Adrenal gland (tissue), 12 donors: ENCODE data around the gene SFRP5. TPM values are rescaled to one million over a fixed set of nuclear protein-coding genes. Genes with fewer than 3 reads are reported as not detected.
A peak's percentile ranks its signal among the peaks of the same experiment; 100 is the strongest.

Experiments used
- DNase-seq, 7 donors: peaks; one replicate each; pipeline ENCODE4 v3.0.0-alpha.2; 2019 to 2020
- H3K27ac ChIP-seq, 5 donors: fragments of 200-600 bp; sonication (generic) in 4 of 5; 1 replicate in 3 of 5; 2 replicates in 2 of 5; pipeline versions ENCODE4 v1.5.1 to v1.8.0; 2016 to 2020; ENCODE audit warnings: mild to moderate bottlenecking in 1 of 5
- H3K27me3 ChIP-seq: fragments of 200-600 bp; 2 replicates; pipeline ENCODE4 v1.8.0; 2021
- H3K36me3 ChIP-seq, 2 donors: fragments of 200-600 bp; replicated peaks in 1 of 2; 1 replicate in 1 of 2; 2 replicates in 1 of 2; pipeline versions ENCODE4 v1.5.1 to v1.8.0; 2018 to 2022
- H3K4me1 ChIP-seq, 2 donors: fragments of 200-600 bp; replicated peaks in 1 of 2; 1 replicate in 1 of 2; 2 replicates in 1 of 2; pipeline versions ENCODE4 v1.5.1 to v1.8.0; 2018 to 2021
- H3K4me3 ChIP-seq, 4 donors: fragments of 200-600 bp; sonication (generic) in 3 of 4; one replicate each; pipeline ENCODE4 v1.5.1; 2016 to 2018
- H3K9me3 ChIP-seq, 3 donors: fragments of 200-600 bp; sonication (generic) in 1 of 3; replicated peaks in 1 of 3; 1 replicate in 2 of 3; 2 replicates in 1 of 3; pipeline versions ENCODE4 v1.5.1 to v1.8.0; 2016 to 2021
- CTCF ChIP-seq, 6 experiments: fragments of 450-650 bp in 4 of 6; fragments of 200-600 bp in 2 of 6; sonication (generic) in 1 of 6; IDR thresholded peaks; 1 replicate in 5 of 6; 2 replicates in 1 of 6; pipeline versions ENCODE4 v1.5.1 to v1.8.0; 2016 to 2021; ENCODE audit warnings: antibody characterized with exemption in 6 of 6, mild to moderate bottlenecking in 2 of 6, moderate library complexity in 1 of 6
- POLR2A ChIP-seq, 2 donors: fragments of 450-650 bp; IDR thresholded peaks; one replicate each; pipeline ENCODE4 v1.6.1; 2017; ENCODE audit warnings: antibody characterized with exemption in 2 of 2, mild to moderate bottlenecking in 2 of 2, moderate library complexity in 1 of 2
- WGBS, 4 donors: extraction: QIAGEN DNeasy Blood & Tissue Kit in 2 of 4; methylation state at CpG; one replicate each; pipeline versions ENCODE4 v1.1.5 to v1.1.7; 2013 to 2017; 5-methylcytosine and 5-hydroxymethylcytosine counted together
- intact Hi-C, 2 donors: fragments of 100-400 bp; cut with DNase I; formaldehyde crosslinking; loops; one replicate each; pipeline versions ENCODE4 v1.14.1 to v1.15.0; 2022 to 2023
- polyA plus RNA-seq, 3 donors: library from polyadenylated mRNA; stranded (reverse); fragments of 200-250 nt in 2 of 3; fragments of 350-450 nt in 1 of 3; fragmentation: Illumina TruSeq in 1 of 3; extraction: RNeasy Lipid Tissue Mini Kit (QIAGEN cat#74804) in 1 of 3; gene quantifications; one replicate each; pipeline ENCODE4 v1.2.3, GENCODE V29; 2013 to 2014
- total RNA-seq, 9 donors: library from RNA; depleted of rRNA in 4 of 9; stranded (reverse); fragments of >200 nt in 4 of 9; fragments of 120-200 nt in 1 of 9; fragmentation: NEBNext Ultra II Directional in 1 of 9; extraction: Animal tissue kit (Norgen Biotek cat#: 25700) in 1 of 9; gene quantifications; one replicate each; pipeline versions ENCODE4 v1.1.0 to v1.2.4, GENCODE V29; 2013 to 2023
- donor health status: healthy with polysubstance abuse.
- donor health status: Bipolar disorder and iron deficiency.
- donor health status: DM: yes; HTN: yes; CAD: no.
- donor health status: DM: no; HTN: no; CAD: no.
- donor health status: DM: no; HTN: no; CAD: no.
- donor health status: DM: yes; HTN: yes; CAD: no.

The SFRP5 gene
- total and polyA plus RNA-seq, 12 donors, result 0.22 to 43.4 (median 5.2) TPM

DNA sequence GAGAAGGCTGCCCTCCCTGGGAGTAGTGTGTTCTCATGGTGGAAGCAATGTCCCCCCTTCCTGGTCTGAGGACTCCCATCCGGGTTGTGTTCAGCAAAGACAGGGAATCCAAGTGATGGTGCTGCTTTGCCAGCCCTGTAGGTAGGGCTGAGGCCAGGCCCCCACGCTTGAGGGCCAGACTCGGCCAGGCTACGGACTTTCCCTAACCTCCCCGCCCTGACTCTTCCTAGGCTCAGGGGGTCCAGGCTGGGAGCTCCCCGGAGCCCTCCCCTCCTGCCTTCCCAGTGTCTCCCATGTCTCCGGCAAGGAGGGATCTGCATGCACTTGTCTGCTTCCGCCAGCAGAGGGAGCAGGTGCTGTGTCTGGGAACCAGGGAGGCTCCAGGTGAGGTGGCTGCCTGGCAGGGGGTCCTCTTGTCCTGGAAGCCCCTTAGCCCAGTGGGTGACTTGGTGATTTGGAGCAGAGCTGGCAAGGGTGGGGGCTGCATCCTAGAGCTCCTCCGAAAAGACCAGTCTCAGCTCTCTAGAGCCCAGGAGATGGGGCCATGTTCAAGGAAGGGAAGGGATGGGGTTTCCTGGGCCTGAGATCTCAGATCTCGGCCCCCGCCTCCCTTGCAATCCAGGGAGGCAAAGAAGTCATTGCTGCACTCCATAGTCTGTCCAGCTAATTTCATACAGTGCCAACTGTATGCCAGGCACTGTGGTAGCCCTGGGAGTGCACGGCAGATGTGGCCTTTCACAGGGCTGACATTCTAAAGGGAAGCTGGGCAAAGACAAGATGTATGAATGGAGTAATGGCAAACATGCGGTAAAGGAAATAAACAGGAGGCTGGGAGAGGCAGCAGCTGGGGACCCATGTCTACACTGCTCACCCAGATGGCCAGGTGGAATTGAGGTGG lies 20.3 kb upstream of the SFRP5 start:
- Histone ChIP-seq H3K9me3 (no peaks in the 10 kb centered on the region), H3K36me3 (no peaks in the 10 kb centered on the region), H3K4me3 (no peak overlapping the region), H3K4me1 (peaks cover 0 to 7% of the 10 kb centered on the region in 2 donors), H3K27me3 (peaks cover 6% of the 10 kb centered on the region), H3K27ac (no peak overlapping the region)
- DNase-seq, result peak; percentile 54 to 85 (median 72)
- 14 to 29% (median 23%) methylated on average over 9 to 13 of the region's 13 CpGs for WGBS, 4 donors
- intact Hi-C loops, result loop anchor here (2.0 to 10.0 kb wide), 3 partner anchors 75 to 243 kb away; partner anchors contain the start of gene CRTAC1 (in 1 of the 2)
- TF ChIP-seq CTCF (IDR thresholded peaks at IDR 0.05), result peak; percentile 76 to 90 (median 84)
- no peak for TF ChIP-seq POLR2A (IDR thresholded peaks at IDR 0.05)

DNA sequence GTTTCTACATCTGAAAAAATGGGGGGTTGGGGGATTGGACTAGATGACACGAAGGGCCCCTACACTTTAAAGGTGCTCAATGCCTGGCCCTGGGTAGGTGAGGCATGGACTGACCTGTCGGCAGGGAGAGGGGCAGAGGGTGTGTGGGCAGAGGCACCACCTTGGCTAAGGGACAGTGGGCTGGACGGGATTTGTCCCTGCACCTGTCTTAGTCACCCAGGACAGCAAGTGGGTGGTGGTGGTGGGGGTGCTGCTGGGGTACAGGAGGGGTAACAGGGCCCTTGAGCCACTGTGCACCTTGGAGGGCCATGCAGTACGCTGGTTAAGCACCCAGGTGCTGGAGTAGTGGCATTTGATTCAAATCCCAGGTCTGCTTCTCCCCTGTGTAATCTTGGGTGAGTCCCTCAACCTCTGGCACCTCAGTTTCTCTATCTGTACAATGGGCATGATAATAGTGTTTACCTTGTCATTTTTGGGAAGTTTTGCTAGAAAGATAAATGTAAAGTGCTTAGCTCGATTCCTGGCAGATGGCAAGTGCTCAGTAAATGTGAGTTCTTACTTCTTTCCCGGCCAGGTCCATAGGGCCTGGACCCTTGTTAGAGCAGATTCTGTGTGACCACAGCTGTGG lies 18.1 kb upstream of the SFRP5 start:
- peaks cover 6% of the 10 kb centered on the region for H3K27me3 ChIP-seq
- H3K9me3 ChIP-seq, result no peaks in the 10 kb centered on the region
- no peaks in the 10 kb centered on the region for H3K36me3 ChIP-seq
- no peak overlapping the region for H3K27ac ChIP-seq
- 59 to 86% (median 72%) methylated on average over 4 to 6 of the region's 6 CpGs for WGBS, 4 donors
- no peak for DNase-seq
- peaks cover 0 to 7% of the 10 kb centered on the region in 2 donors for H3K4me1 ChIP-seq
- no peak overlapping the region for H3K4me3 ChIP-seq
- intact Hi-C loops, result loop anchor here (5.0 to 10.0 kb wide), 2 partner anchors 77 to 245 kb away; partner anchors contain the start of gene CRTAC1 (in 1 of the 2)
- TF ChIP-seq POLR2A (IDR thresholded peaks at IDR 0.05), result no peak
- TF ChIP-seq CTCF (IDR thresholded peaks at IDR 0.05), result no peak

GRCh38 chr10:97788552-97789442 lies 17.0 kb upstream of the SFRP5 start:
- peak in 2 of 7 donors; percentile 15 to 29 for DNase-seq
- H3K27ac ChIP-seq, result no peak overlapping the region
- TF ChIP-seq POLR2A (IDR thresholded peaks at IDR 0.05) (no peak), CTCF (IDR thresholded peaks at IDR 0.05) (no peak)
- intact Hi-C loops, result no loop called here
- peak overlapping the region in 1 of 4 donors; percentile 12 for H3K4me3 ChIP-seq
- H3K27me3 ChIP-seq, result peaks cover 6% of the 10 kb centered on the region
- H3K36me3 ChIP-seq, result no peaks in the 10 kb centered on the region
- 16 to 30% (median 23%) methylated on average over 13 to 22 of the region's 22 CpGs for WGBS, 4 donors
- H3K9me3 ChIP-seq, result no peaks in the 10 kb centered on the region
- H3K4me1 ChIP-seq, result peaks cover 0 to 7% of the 10 kb centered on the region in 2 donors
